Activated naive CD4-positive, alpha-beta T cell treated with anti-CD3 and anti-CD28 coated beads for 36 hours (primary cell): ENCODE measurements around the gene MBLAC2. TPM values are rescaled to one million over a fixed set of nuclear protein-coding genes. Genes with fewer than 3 reads are reported as not detected.

Experiments used
- CTCF ChIA-PET: fragments of 350-600 bp; sonication (Branson Sonifier 250); formaldehyde crosslinking; loops from one replicate; lab custom pipeline; 2021; ENCODE audit warnings: antibody characterized with exemption; lab: Charles Lee
- DNase-seq: peaks from one replicate; pipeline ENCODE4 v3.0.0-alpha.2; 2020
- H3K27ac Mint-ChIP-seq: one replicate; pipeline ENCODE4 v1.8.0; 2021; ENCODE audit warnings: mild to moderate bottlenecking, mixed read lengths
- H3K27me3 Mint-ChIP-seq: one replicate; pipeline ENCODE4 v1.8.0; 2021; ENCODE audit warnings: low read depth, mixed read lengths
- H3K36me3 Mint-ChIP-seq: one replicate; pipeline ENCODE4 v1.8.0; 2021; ENCODE audit warnings: low read depth, mixed read lengths
- H3K4me1 Mint-ChIP-seq: one replicate; pipeline ENCODE4 v1.8.0; 2021; ENCODE audit warnings: low read depth, mixed read lengths
- H3K4me3 Mint-ChIP-seq: one replicate; pipeline ENCODE4 v1.8.0; 2021; ENCODE audit warnings: mild to moderate bottlenecking, moderate library complexity, mixed read lengths
- H3K9me3 Mint-ChIP-seq: one replicate; pipeline ENCODE4 v1.8.0; 2021; ENCODE audit warnings: mixed read lengths
- intact Hi-C: fragments of 100-400 bp; cut with micrococcal nuclease; formaldehyde crosslinking; loops from one replicate; pipeline ENCODE4 v1.15.1; 2023
- total RNA-seq, 2 experiments: library from RNA; stranded (reverse); gene quantifications; one replicate each; pipeline ENCODE4 v1.2.3, GENCODE V29; 2021

MBLAC2 gene
- 1 to 10 TPM; 2.4 to 2.8 TPM for total RNA-seq

DNA sequence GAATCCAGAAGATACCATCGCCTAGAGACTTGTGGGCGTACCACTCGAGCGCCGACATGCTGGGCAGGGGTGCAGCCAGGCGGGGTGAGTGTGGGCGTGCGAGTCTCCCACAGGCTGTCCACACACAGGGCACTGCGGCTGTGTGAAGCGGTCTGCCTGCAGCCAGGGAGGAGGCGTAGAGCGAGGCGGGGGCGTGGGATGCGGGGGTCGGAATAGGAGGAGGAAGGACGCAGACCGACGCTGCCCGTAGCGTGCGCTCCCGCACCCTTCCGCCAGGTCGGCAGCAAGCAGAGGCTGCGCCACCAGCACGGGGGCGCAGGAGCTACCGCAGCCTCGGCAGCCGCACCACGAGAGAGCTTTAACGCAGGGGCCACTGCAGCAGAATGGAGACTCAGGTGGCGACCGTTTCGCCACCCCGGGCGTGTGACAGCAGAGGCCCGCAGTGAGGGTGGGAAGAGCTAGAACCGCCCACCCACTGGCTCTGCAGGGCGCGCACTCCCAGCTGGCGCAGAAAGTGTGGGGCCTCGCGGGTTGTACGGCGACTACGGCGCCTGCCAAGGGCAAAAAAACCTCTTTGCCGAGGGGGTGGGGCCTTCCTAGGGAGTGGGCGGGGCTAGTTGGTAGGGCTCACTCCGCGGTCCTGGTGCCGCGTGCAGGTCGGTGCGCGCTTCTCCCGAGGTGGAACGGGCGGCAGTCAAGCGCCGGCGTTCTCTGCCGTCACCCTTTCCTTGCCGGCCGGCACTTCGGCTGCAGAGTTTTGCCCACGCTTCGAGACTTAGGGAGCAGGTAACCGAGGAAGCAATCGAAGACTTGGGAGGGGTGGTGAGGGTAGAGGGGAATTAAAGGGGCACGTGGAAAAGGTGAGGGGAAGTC is at the start of gene MBLAC2, which contains the start of gene POLR3G:
Gene MBLAC2, minus strand, starts transcription at position 537 of the 873 bp plus-strand sequence. Its CDS starts 479 bp downstream, at position 58.
Gene POLR3G, plus strand, starts transcription at position 630 of the 873 bp plus-strand sequence. CDS start 10,704 bp downstream, outside the sequence.
- CTCF ChIA-PET, result interaction anchor here (1.0 to 1.3 kb wide), 5 partner anchors 35 to 66 kb away, joined by 3 to 10 read pairs (median 4); partner anchors contain the start of genes CETN3 and LYSMD3
- Mint-ChIP-seq H3K4me1 (peaks cover 33% of the 10 kb centered on the region), H3K9me3 (peaks cover 12% of the 10 kb centered on the region), H3K27me3 (no peaks in the 10 kb centered on the region), H3K27ac (peak within 1 kb of the TSS; percentile 85), H3K4me3 (peak within 1 kb of the TSS; percentile 92), H3K36me3 (peaks cover 24% of the 10 kb centered on the region)
- intact Hi-C loops, result loop anchor here (1.0 to 10.0 kb wide), 6 partner anchors 34 to 1590 kb away; partner anchors contain the start of genes ARRDC3, CETN3, LYSMD3 and MEF2C
- DNase-seq, result peak; percentile 96

DNA sequence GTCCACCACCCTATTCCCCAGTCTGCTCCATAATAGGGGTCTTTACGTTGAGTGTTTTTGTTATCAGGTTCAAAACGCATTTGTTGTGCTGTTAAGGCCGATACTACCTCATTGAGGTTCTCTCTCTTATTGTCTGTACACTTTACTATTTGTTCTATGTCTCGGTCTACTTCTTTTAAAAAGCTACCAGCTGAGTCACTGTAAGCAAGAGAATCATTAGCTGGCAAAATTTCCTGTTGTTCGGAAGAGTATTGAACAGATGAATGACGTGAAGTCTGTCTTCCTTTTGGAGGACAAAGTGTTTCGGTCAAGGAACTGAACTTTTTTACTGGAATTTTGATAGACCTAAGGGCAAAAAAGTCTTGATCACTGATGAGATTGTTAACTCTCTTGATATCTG is 44.5 kb upstream of the MBLAC2 start:
- Mint-ChIP-seq H3K36me3 (peaks cover 36% of the 10 kb centered on the region), H3K27me3 (no peaks in the 10 kb centered on the region), H3K4me3 (no peak overlapping the region), H3K9me3 (no peaks in the 10 kb centered on the region), H3K4me1 (peaks cover 8% of the 10 kb centered on the region), H3K27ac (no peak overlapping the region)
- intact Hi-C loops, result no loop called here
- CTCF ChIA-PET, result no interaction called here
- no peak for DNase-seq

DNA sequence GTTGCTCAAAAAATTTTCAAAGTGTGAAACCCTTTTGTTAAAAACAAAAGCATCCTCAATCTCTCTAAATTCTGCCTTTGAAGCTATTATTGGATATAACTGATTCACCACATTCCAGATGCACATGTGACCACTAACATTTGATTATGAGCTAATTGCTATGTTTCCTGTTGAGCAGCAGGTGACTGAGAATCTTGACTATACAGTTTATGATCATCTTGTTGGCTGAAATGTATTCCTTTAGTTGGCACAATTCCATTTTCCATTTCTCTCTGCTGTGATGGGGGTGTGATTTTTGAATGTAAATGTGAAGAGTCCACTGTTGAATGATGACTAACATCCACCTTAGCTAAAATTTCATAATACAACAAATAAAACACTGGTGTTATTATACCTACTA is 44.1 kb upstream of the MBLAC2 start:
- H3K36me3 Mint-ChIP-seq, result peaks cover 34% of the 10 kb centered on the region
- H3K4me3 Mint-ChIP-seq, result no peak overlapping the region
- H3K4me1 Mint-ChIP-seq, result peaks cover 8% of the 10 kb centered on the region
- no peak for DNase-seq
- intact Hi-C loops, result no loop called here
- H3K9me3 Mint-ChIP-seq, result no peaks in the 10 kb centered on the region
- H3K27ac Mint-ChIP-seq, result no peak overlapping the region
- CTCF ChIA-PET, result no interaction called here
- H3K27me3 Mint-ChIP-seq, result no peaks in the 10 kb centered on the region

DNA sequence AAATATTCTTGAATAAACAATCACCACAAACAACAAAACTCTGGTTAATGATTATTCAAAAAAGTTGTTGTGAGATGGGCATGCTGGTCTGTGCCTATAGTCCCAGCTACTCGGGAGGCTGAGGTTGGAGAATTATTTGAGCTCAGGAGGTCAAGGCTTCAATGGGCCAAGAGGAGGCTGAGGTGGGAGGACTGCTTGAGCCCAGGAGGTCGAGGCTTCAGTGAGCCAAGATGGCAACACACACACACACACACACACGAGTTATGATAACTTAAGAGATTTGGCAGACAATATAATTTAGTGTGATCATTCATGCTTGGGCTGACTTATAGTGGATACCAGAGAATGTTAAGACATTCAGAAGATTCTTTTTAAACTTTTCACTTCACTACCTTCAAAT is 39.9 kb upstream of the MBLAC2 start:
- intact Hi-C loops, result no loop called here
- Mint-ChIP-seq H3K4me3 (no peak overlapping the region), H3K4me1 (peaks cover 8% of the 10 kb centered on the region), H3K36me3 (peaks cover 18% of the 10 kb centered on the region), H3K9me3 (no peaks in the 10 kb centered on the region), H3K27ac (no peak overlapping the region), H3K27me3 (no peaks in the 10 kb centered on the region)
- no peak for DNase-seq
- CTCF ChIA-PET, result no interaction called here

DNA sequence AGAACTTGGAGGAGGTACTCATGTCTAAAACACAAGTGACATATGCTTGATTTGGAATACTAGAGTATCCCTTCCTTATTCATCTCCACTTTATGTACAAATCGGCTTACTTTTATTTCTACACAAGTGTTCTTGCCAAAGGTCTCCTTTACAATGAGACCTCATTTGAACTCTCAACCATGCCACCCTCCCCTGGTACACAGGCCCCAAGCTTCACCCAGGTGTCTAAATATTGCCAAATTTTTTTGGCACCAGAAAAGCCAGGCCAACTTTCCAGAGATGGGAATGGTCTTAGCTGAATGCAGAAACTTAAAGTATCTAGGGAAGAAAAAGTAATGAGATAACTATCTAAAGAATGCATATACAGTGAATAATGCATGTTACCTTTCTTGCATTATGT is 35.9 kb upstream of the MBLAC2 start:
- Mint-ChIP-seq H3K4me1 (peaks cover 8% of the 10 kb centered on the region), H3K27me3 (no peaks in the 10 kb centered on the region), H3K36me3 (peaks cover 25% of the 10 kb centered on the region), H3K4me3 (no peak overlapping the region), H3K9me3 (no peaks in the 10 kb centered on the region), H3K27ac (no peak overlapping the region)
- intact Hi-C loops, result no loop called here
- DNase-seq, result no peak
- CTCF ChIA-PET, result interaction anchor here (0.7 kb wide), 1 partner anchor 160 kb away, joined by 3 read pairs; no protein-coding TSS in a partner anchor

DNA sequence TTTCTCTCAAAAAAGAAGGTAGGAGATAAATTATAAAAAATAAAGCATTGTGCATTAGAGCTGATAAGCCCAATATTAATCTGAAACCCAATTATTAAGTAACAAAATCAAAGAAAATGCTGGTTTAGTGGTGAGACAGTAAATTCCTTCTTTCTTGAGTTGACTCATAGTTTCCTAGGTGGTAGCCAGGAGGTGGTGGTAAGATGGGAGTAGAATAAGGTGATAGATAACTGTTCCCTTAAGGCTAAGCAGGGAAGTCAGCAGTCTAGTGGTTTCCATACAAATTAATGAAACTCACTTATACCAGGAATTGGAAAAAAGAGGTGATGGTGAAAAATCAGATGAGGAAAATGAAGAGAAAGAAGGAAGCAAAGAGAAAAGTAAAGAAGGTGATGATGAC is 31.6 kb upstream of the MBLAC2 start:
- CTCF ChIA-PET, result no interaction called here
- intact Hi-C loops, result no loop called here
- peaks cover 26% of the 10 kb centered on the region for H3K36me3 Mint-ChIP-seq
- no peaks in the 10 kb centered on the region for H3K27me3 Mint-ChIP-seq
- DNase-seq, result no peak
- no peak overlapping the region for H3K27ac Mint-ChIP-seq
- H3K4me1 Mint-ChIP-seq, result peaks cover 8% of the 10 kb centered on the region
- H3K4me3 Mint-ChIP-seq, result no peak overlapping the region
- no peaks in the 10 kb centered on the region for H3K9me3 Mint-ChIP-seq

DNA sequence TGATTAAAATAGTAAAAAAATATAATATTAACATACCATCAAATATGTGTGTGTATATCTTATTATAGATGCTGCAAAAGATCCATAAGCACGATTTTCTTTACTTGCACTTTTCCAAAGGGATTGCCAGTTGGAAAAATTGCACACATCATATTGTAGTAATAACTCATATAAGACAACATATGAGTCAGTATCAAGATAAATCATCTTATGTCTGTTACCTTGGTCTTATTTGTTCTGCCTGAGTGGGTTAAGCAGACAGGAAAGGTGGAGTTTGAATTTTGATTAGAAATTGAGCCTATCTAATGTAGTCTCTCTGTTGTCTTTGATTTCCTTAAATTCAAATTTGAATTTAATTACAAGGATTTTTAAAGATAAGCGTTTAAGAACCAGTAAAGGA is 30.2 kb upstream of the MBLAC2 start:
- peaks cover 25% of the 10 kb centered on the region for H3K36me3 Mint-ChIP-seq
- CTCF ChIA-PET, result no interaction called here
- H3K27ac Mint-ChIP-seq, result no peak overlapping the region
- intact Hi-C loops, result no loop called here
- H3K4me3 Mint-ChIP-seq, result no peak overlapping the region
- H3K9me3 Mint-ChIP-seq, result no peaks in the 10 kb centered on the region
- DNase-seq, result no peak
- peaks cover 8% of the 10 kb centered on the region for H3K4me1 Mint-ChIP-seq
- H3K27me3 Mint-ChIP-seq, result no peaks in the 10 kb centered on the region

DNA sequence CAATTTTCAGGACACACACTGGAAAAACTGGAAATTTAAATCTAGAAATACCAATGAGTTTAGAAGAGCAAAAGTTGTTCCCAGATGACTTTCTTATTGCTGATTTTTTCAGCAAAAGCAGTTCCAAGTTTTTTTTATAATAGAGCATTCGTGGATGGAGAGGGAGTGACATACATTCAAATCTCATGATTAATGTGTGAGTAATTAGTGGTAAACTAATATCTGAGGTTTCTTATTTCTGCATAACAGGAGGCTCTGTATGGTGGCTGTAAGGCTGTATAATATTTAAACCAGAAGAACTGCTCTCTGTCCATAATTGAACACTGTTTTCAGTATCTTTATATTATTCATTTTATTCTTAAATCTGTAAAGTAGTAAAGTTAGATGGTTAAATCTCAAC is 29.0 kb upstream of the MBLAC2 start:
- DNase-seq, result no peak
- H3K4me3 Mint-ChIP-seq, result no peak overlapping the region
- peaks cover 8% of the 10 kb centered on the region for H3K4me1 Mint-ChIP-seq
- intact Hi-C loops, result no loop called here
- H3K27ac Mint-ChIP-seq, result no peak overlapping the region
- peaks cover 24% of the 10 kb centered on the region for H3K36me3 Mint-ChIP-seq
- CTCF ChIA-PET, result interaction anchor here (0.7 kb wide), 1 partner anchor 1086 kb away, joined by 4 read pairs; no protein-coding TSS in a partner anchor
- H3K9me3 Mint-ChIP-seq, result no peaks in the 10 kb centered on the region
- no peaks in the 10 kb centered on the region for H3K27me3 Mint-ChIP-seq

DNA sequence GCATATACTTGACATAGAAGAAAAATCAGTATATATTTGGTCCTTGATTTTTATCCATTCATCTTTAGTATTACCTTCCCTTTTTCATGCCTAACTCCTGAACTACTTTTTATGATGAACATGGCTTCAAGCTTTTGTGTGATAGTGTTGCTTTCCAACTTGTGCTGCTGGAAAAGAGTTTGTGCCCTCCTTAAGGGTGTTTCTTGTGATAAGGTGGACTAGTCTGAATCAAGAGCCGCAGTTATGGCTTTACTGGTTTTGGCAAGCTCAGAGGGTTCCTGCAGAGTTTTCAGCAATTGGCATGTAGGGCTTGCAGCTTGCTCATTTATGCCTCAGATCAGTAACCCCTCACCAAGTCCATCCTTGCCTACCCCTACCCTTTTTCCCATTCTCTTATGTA is 20.6 kb upstream of the MBLAC2 start:
- intact Hi-C loops, result no loop called here
- Mint-ChIP-seq H3K4me1 (no peaks in the 10 kb centered on the region), H3K27ac (no peak overlapping the region), H3K4me3 (no peak overlapping the region), H3K36me3 (peaks cover 35% of the 10 kb centered on the region), H3K27me3 (no peaks in the 10 kb centered on the region), H3K9me3 (no peaks in the 10 kb centered on the region)
- CTCF ChIA-PET, result no interaction called here
- no peak for DNase-seq

DNA sequence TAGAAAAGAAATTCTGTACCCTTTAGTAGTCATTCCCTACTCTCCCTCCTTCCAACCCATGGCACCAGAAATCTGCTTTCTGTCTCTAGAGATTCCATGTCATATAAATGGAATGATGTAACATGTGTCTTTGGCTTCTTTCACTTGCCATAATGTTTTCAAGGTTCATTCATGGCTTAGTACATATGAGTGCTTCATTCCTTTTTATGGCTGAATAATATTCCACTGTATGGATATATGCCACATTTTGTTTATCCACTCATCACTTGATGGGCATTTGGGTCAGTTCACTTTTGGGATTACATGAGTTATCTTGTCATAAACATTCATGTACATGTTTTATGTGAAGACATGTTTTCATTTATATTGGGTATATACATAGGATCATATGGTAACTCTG is 19.5 kb upstream of the MBLAC2 start:
- CTCF ChIA-PET, result no interaction called here
- Mint-ChIP-seq H3K27me3 (no peaks in the 10 kb centered on the region), H3K9me3 (no peaks in the 10 kb centered on the region), H3K4me3 (no peak overlapping the region), H3K27ac (no peak overlapping the region), H3K36me3 (peaks cover 31% of the 10 kb centered on the region), H3K4me1 (no peaks in the 10 kb centered on the region)
- no peak for DNase-seq
- intact Hi-C loops, result no loop called here

DNA sequence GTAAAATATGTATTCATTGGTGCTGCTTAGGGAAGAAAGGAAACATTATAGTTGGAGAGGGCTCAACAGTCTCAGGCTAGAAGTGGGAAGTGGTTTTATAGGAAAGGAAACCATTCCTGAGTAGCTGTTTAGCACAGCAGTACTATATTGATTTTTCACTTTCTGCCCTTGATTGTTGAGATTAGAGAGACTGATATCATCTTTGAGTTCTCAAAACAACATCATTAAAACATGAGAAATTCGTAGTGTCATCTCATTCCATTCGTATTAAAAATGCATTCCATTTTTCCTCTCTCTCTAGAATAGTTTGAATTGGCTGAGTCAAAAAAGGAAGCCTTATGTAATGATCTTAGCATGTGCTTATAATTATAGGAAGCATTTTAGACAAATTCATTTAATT is 14.2 kb upstream of the MBLAC2 start:
- CTCF ChIA-PET, result no interaction called here
- Mint-ChIP-seq H3K4me3 (no peak overlapping the region), H3K36me3 (peaks cover 21% of the 10 kb centered on the region), H3K27ac (no peak overlapping the region), H3K4me1 (no peaks in the 10 kb centered on the region), H3K9me3 (no peaks in the 10 kb centered on the region), H3K27me3 (no peaks in the 10 kb centered on the region)
- DNase-seq, result no peak
- intact Hi-C loops, result no loop called here

DNA sequence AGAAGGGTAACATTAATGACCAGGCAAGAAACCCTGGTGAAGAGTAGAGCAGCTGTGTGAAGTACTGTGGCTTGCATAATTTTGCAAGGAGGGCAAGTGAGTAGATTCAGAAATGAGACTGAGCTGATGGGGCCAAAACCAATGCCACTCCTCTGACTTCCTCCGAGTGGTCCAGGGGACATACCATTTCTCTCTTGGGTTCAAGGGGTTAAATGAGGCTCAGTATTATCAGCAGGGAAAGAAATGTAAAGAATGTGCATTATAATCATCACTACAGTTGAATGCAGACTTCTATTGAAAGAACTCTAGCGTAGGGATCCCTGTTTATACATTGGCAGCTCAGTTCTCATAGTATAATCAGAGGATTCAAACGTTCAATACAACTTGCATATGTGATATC is 10.0 kb upstream of the MBLAC2 start:
- intact Hi-C loops, result no loop called here
- Mint-ChIP-seq H3K27me3 (no peaks in the 10 kb centered on the region), H3K4me3 (no peak overlapping the region), H3K4me1 (no peaks in the 10 kb centered on the region), H3K27ac (no peak overlapping the region), H3K9me3 (no peaks in the 10 kb centered on the region), H3K36me3 (peaks cover 29% of the 10 kb centered on the region)
- CTCF ChIA-PET, result interaction anchor here (0.6 to 1.3 kb wide), 2 partner anchors 14 to 289 kb away, joined by 3 read pairs; no protein-coding TSS in a partner anchor
- no peak for DNase-seq

DNA sequence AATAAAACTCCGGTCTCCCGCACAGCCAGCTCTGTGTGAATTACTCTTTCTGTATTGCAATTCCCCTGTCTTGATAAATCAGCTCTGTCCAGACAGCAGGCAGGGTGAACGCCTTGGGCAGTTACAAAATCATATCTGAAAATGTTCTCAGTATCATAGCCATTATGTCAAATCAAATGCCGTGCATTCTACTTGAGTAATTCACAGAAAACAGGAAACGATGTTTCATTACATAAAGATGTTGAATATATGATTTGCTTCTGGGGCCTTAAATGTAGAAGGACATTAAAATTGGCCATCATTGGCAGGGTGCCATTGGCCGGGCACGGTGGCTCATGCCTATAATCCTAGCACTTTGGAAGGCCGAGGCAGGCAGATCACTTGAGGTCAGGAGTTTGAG is 8.6 kb upstream of the MBLAC2 start:
- Mint-ChIP-seq H3K27ac (no peak overlapping the region), H3K4me1 (no peaks in the 10 kb centered on the region), H3K27me3 (no peaks in the 10 kb centered on the region), H3K36me3 (peaks cover 30% of the 10 kb centered on the region), H3K9me3 (no peaks in the 10 kb centered on the region), H3K4me3 (no peak overlapping the region)
- DNase-seq, result no peak
- CTCF ChIA-PET, result no interaction called here
- intact Hi-C loops, result no loop called here
